Stimulated activated CD8-positive, alpha-beta memory T cell treated with anti-CD3 and anti-CD28 coated beads, Interleukin-12 subunit alpha, Interleukin-12 subunit beta, amount 100 ng/mL, for 24 hours (primary cell): ENCODE measurements around the gene MARK1.

ENCODE experiments used
- DNase-seq: peaks from one replicate; pipeline ENCODE4 v3.0.0-alpha.2; 2020; ENCODE audit errors: extremely low read depth

Gene MARK1

GRCh38 chr1:220711056-220711809 lies 183.3 kb downstream of the MARK1 start:
- DNase-seq: no peak
